ENCODE data around the gene POLD1. TPM values are rescaled to one million over a fixed set of nuclear protein-coding genes. Genes with fewer than 3 reads are reported as not detected.

POLD1 gene
- total RNA-seq, 2 donors from 2014 or later = 146 to 202 TPM

GRCh38 chr19:50393589-50393988 is 9.4 kb downstream of the POLD1 start:
- H3K27ac Mint-ChIP-seq = no peak overlapping the region
- H3K36me3 Mint-ChIP-seq (ENCODE audit: low read depth) = peaks cover 72% of the 10 kb centered on the region
- H3K4me1 Mint-ChIP-seq = peaks cover 7% of the 10 kb centered on the region
- no peak for ATAC-seq (replicated peaks)
- H3K9me3 Mint-ChIP-seq = no peaks in the 10 kb centered on the region
- no peak overlapping the region for H3K4me3 Mint-ChIP-seq
- H3K27me3 Mint-ChIP-seq = no peaks in the 10 kb centered on the region

- Mint-ChIP-seq H3K27me3 (no peaks in the 10 kb centered on the region), H3K9me3 (no peaks in the 10 kb centered on the region), H3K27ac (no peak overlapping the region), H3K4me3 (no peak overlapping the region), H3K4me1 (peaks cover 7% of the 10 kb centered on the region), H3K36me3 (ENCODE audit: low read depth) (peaks cover 72% of the 10 kb centered on the region)
- ATAC-seq (replicated peaks) = no peak
Measured at GRCh38 chr19:50394017-50394416, 9.9 kb downstream of the POLD1 start.

- Mint-ChIP-seq H3K4me3 (no peak overlapping the region), H3K4me1 (peaks cover 7% of the 10 kb centered on the region), H3K9me3 (no peaks in the 10 kb centered on the region), H3K27ac (no peak overlapping the region), H3K36me3 (ENCODE audit: low read depth) (peaks cover 47% of the 10 kb centered on the region), H3K27me3 (no peaks in the 10 kb centered on the region)
- ATAC-seq (replicated peaks) = no peak
Measured at GRCh38 chr19:50398675-50399367, 14.7 kb downstream of the POLD1 start.

GRCh38 chr19:50399368-50399745 is 15.2 kb downstream of the POLD1 start:
- no peaks in the 10 kb centered on the region for H3K27me3 Mint-ChIP-seq
- no peak overlapping the region for H3K4me3 Mint-ChIP-seq
- no peaks in the 10 kb centered on the region for H3K9me3 Mint-ChIP-seq
- H3K36me3 Mint-ChIP-seq (ENCODE audit: low read depth) = peaks cover 48% of the 10 kb centered on the region
- ATAC-seq (replicated peaks) = no peak
- no peak overlapping the region for H3K27ac Mint-ChIP-seq
- peaks cover 7% of the 10 kb centered on the region for H3K4me1 Mint-ChIP-seq

GRCh38 chr19:50401605-50402450 is 17.7 kb downstream of the POLD1 start:
- Mint-ChIP-seq H3K27ac (no peak overlapping the region), H3K27me3 (no peaks in the 10 kb centered on the region), H3K9me3 (no peaks in the 10 kb centered on the region), H3K4me1 (peaks cover 7% of the 10 kb centered on the region), H3K36me3 (ENCODE audit: low read depth) (peaks cover 62% of the 10 kb centered on the region), H3K4me3 (no peak overlapping the region)
- ATAC-seq (replicated peaks) = no peak

- no peak for ATAC-seq (replicated peaks)
- Mint-ChIP-seq H3K27me3 (no peaks in the 10 kb centered on the region), H3K27ac (no peak overlapping the region), H3K9me3 (no peaks in the 10 kb centered on the region), H3K4me1 (peaks cover 5% of the 10 kb centered on the region), H3K4me3 (no peak overlapping the region), H3K36me3 (ENCODE audit: low read depth) (peaks cover 65% of the 10 kb centered on the region)
Measured at GRCh38 chr19:50402544-50403301, 18.6 kb downstream of the POLD1 start.

- Mint-ChIP-seq H3K36me3 (ENCODE audit: low read depth) (peaks cover 60% of the 10 kb centered on the region), H3K27ac (no peak overlapping the region), H3K27me3 (no peaks in the 10 kb centered on the region), H3K4me1 (no peaks in the 10 kb centered on the region), H3K4me3 (no peak overlapping the region), H3K9me3 (no peaks in the 10 kb centered on the region)
- ATAC-seq (replicated peaks) = no peak
Measured at GRCh38 chr19:50406156-50406820, 22.1 kb downstream of the POLD1 start.

GRCh38 chr19:50406829-50407228 is 22.7 kb downstream of the POLD1 start:
- no peaks in the 10 kb centered on the region for H3K27me3 Mint-ChIP-seq
- H3K4me1 Mint-ChIP-seq = no peaks in the 10 kb centered on the region
- no peak for ATAC-seq (replicated peaks)
- H3K9me3 Mint-ChIP-seq = no peaks in the 10 kb centered on the region
- H3K27ac Mint-ChIP-seq = no peak overlapping the region
- H3K36me3 Mint-ChIP-seq (ENCODE audit: low read depth) = peaks cover 60% of the 10 kb centered on the region
- H3K4me3 Mint-ChIP-seq = no peak overlapping the region

- Mint-ChIP-seq H3K27me3 (no peaks in the 10 kb centered on the region), H3K4me3 (no peak overlapping the region), H3K9me3 (no peaks in the 10 kb centered on the region), H3K36me3 (ENCODE audit: low read depth) (peaks cover 64% of the 10 kb centered on the region), H3K27ac (no peak overlapping the region), H3K4me1 (no peaks in the 10 kb centered on the region)
- ATAC-seq (replicated peaks) = no peak
Measured at GRCh38 chr19:50409347-50409746, 25.2 kb downstream of the POLD1 start.

GRCh38 chr19:50410109-50410508 is 26.0 kb downstream of the POLD1 start:
- no peak overlapping the region for H3K27ac Mint-ChIP-seq
- no peaks in the 10 kb centered on the region for H3K9me3 Mint-ChIP-seq
- no peaks in the 10 kb centered on the region for H3K4me1 Mint-ChIP-seq
- H3K36me3 Mint-ChIP-seq (ENCODE audit: low read depth) = peaks cover 62% of the 10 kb centered on the region
- H3K4me3 Mint-ChIP-seq = no peak overlapping the region
- no peak for ATAC-seq (replicated peaks)
- H3K27me3 Mint-ChIP-seq = no peaks in the 10 kb centered on the region

GRCh38 chr19:50412419-50412818 is 28.3 kb downstream of the POLD1 start:
- no peak overlapping the region for H3K4me3 Mint-ChIP-seq
- H3K27ac Mint-ChIP-seq = no peak overlapping the region
- no peaks in the 10 kb centered on the region for H3K27me3 Mint-ChIP-seq
- no peak for ATAC-seq (replicated peaks)
- no peaks in the 10 kb centered on the region for H3K4me1 Mint-ChIP-seq
- H3K36me3 Mint-ChIP-seq (ENCODE audit: low read depth) = peaks cover 45% of the 10 kb centered on the region
- H3K9me3 Mint-ChIP-seq = no peaks in the 10 kb centered on the region

- H3K4me3 Mint-ChIP-seq = no peak overlapping the region
- no peaks in the 10 kb centered on the region for H3K4me1 Mint-ChIP-seq
- no peaks in the 10 kb centered on the region for H3K9me3 Mint-ChIP-seq
- H3K36me3 Mint-ChIP-seq (ENCODE audit: low read depth) = peaks cover 45% of the 10 kb centered on the region
- no peak for ATAC-seq (replicated peaks)
- no peaks in the 10 kb centered on the region for H3K27me3 Mint-ChIP-seq
- no peak overlapping the region for H3K27ac Mint-ChIP-seq
Measured at GRCh38 chr19:50413096-50413495, 28.9 kb downstream of the POLD1 start.

- Mint-ChIP-seq H3K4me3 (no peak overlapping the region), H3K27ac (no peak overlapping the region), H3K36me3 (ENCODE audit: low read depth) (peaks cover 44% of the 10 kb centered on the region), H3K27me3 (peaks cover 2% of the 10 kb centered on the region), H3K4me1 (no peaks in the 10 kb centered on the region), H3K9me3 (no peaks in the 10 kb centered on the region)
- ATAC-seq (replicated peaks) = no peak
Measured at GRCh38 chr19:50413531-50413930, 29.4 kb downstream of the POLD1 start.

All from activated T-helper 17 cell treated with anti-CD3 and anti-CD28 coated beads, Interleukin-2, amount 50 U/mL, for 72 hours (primary cell).